Tongue (tissue), 2 donors: ENCODE results near the gene SPATA6. TPM values are rescaled to one million over a fixed set of nuclear protein-coding genes. Genes with fewer than 3 reads are reported as not detected.
"Not testable (repeated sequence)": the region's sequence is repeated elsewhere in the genome, so short reads cannot be mapped to it uniquely, and the experiment has no call there.

ENCODE experiments used
- DNase-seq: peaks from one replicate; pipeline ENCODE4 v3.0.0-alpha.2; 2015
- total RNA-seq: library from RNA; depleted of rRNA; stranded (reverse); fragments of >200 nt; gene quantifications from one replicate; pipeline ENCODE4 v1.2.3, GENCODE V29; 2014

The SPATA6 gene
- total RNA-seq, 1 donor from 2014 or later = 17.4 TPM

- peak; percentile 6 for DNase-seq
Measured at GRCh38 chr1:48462716-48463302, 9.2 kb downstream of the SPATA6 start.

GRCh38 chr1:48450505-48450904 is 21.5 kb downstream of the SPATA6 start:
- DNase-seq = no peak

GRCh38 chr1:48448932-48449331 is 23.1 kb downstream of the SPATA6 start:
- DNase-seq = no peak

GRCh38 chr1:48444186-48444585 is 27.8 kb downstream of the SPATA6 start:
- DNase-seq = not testable (repeated sequence)

GRCh38 chr1:48442864-48443619 is 29.0 kb downstream of the SPATA6 start:
- peak; percentile 11 for DNase-seq

DNA sequence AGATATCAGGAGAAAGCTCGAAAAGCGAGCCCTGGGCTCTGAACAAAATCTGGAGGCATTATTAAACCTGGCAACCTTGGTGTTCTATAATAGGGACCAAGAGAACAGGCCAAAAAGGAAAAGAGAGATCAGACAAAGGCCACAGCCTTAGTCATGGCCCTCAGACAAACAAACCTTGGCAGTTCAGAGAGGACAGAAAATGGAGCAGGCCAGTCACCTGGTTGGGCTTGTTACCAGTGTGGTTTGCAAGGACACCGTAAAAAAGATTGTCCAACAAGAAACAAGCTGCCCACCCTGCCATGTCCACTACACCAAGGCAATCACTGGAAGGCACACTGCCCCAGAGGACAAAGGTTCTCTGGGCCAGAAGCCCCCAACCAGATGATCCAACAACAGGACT is 31.2 kb downstream of the SPATA6 start:
- DNase-seq = not testable (repeated sequence)

DNA sequence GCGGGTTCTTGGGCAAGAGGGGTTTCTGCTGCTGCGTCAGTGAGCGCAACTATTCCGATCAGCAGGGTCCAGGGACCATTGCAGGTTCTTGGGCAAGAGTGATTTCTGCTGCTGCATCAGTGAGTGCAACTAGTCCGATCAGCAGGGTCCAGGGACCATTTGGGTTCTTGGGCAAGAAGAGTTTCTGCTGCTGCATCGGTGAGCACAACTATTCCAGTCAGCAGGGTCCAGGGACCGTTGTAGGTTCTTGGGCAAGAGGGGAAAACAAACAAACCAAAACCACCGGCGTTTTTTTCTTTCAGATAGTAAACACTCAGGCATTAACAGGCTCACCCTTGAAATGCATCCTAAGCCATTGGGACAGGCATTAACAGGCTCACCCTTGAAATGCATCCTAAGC is 32.6 kb downstream of the SPATA6 start:
- no peak for DNase-seq

- DNase-seq = not testable (repeated sequence)
Measured at GRCh38 chr1:48437379-48437778, 34.6 kb downstream of the SPATA6 start.

DNA sequence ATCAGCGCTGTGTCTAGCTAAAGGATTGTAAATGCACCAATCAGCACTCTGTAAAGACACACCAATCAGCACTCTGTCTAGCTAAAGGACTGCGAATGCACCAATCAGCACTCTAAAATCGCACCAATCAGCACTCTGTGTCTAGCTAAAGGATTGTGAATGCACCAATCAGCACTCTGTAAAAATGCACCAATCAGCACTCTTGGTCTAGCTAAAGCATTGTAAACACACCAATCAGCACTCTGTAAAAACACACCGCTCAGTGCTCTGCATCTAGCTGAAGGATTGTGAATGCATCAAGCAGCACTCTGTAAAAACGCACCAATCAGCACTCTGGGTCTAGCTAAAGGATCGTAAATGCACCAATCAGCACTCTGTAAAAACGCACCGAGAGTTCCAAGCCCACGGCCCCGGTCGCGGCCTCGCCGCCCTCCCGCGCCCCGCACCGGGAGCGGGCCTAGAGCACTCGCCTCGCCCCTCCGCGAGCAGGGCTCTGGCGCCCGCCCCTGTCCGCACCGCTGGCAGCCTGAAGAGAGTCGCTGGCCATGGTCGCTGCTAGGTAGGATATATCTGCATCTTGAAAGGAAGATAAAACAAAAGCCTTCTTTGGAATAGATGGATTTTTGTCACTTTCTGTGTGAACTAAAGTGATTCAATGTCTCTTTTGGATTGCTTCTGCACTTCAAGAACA is 36.5 kb downstream of the SPATA6 start:
- DNase-seq = not testable (repeated sequence)

DNA sequence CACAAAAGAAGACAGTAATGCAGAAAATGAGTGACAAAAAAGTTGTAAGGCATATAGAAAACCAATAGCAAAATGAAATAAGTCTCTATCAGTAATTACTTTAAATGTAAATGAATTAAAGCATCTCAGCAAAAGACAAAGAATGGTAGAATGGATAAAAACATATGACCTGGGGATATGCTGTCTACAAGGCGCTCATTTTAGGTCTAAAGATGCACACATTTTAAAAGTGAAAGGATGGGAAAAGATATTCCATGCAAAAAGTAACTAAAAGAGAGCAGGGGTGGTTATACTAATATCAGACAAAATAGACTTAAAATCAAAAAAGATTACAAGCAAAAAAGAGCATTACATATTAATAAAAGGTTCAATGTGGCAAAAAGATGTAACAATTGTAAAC is 41.2 kb downstream of the SPATA6 start:
- DNase-seq = no peak

GRCh38 chr1:48422009-48422408 is 50.0 kb downstream of the SPATA6 start:
- no peak for DNase-seq

GRCh38 chr1:48418742-48419141 is 53.3 kb downstream of the SPATA6 start:
- DNase-seq = no peak

- no peak for DNase-seq
Measured at GRCh38 chr1:48415050-48415449, 57.0 kb downstream of the SPATA6 start.

- DNase-seq = no peak
Measured at GRCh38 chr1:48414264-48414663, 57.7 kb downstream of the SPATA6 start.

DNA sequence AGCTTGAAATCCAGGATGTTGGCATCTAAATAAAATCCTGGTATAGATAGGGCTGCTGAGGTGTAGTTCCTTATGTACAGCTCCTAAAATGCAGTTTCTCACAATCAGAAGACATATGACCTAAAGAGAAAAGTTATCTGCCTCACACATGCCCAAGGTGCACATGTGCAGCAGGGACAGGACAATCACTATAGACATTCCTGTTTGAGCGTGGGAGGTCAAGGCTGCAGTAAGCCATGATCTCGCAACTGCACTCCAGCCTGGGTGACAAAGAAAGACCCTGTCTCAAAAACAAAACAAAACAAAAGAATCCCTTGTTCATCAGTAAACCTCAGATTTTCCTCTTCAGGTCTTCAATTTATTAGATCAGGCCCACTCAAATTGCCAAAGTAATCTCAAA is 66.1 kb downstream of the SPATA6 start:
- no peak for DNase-seq

DNA sequence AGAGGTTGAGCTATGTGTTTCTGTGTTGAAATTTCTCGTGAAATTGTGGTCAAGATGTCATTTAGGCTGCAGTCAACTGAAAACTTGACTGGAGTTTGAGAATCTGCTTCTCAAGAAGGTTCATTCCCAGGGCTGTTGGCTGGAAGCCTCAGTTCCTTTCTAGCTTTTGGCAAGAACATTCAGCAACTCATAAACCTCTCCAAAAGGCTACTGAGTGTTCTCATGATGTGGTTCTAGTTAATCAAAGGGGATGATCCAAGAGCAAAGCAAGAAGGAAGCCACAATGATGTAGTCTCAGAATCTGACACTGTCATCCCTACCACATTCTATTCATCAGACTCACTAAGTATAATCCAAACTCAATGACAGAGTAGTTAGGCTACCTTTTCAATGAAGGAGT is 66.6 kb downstream of the SPATA6 start:
- DNase-seq = no peak

DNA sequence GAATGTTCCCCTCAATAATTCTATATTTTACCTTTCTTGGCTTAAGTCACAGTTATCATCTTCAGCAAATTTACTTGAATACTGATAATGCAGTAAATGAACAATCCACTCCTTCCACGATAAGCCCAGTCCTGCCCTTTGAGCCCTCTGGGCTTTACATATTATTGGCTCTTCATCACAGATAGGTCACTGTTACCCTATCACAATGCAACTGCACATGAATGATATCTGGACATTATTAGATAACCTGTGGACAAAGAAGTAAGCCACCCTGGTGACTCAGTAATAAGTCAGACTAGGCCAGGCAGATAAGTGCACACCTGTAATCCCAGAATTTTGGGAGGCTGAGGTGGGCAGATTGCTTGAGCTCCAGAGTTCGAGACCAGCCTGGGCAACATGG is 69.4 kb downstream of the SPATA6 start:
- DNase-seq = no peak

DNA sequence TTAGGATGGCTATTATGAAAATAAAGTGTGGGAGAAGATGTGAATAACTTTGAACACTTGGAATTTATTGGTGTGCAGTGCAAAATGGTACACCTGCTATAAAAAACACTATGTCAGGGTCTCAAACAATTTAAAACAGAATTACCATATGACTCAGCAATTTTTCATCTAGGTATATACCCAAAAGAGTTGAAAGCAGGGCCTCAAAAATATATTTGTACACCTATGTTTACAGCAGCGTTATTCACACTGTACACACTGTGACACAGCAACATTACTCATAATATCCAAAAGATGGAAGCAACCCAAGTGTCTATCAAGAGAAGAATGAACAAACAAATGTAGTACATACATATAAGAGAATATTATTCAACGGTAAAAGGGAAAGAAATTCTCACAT is 75.8 kb downstream of the SPATA6 start:
- DNase-seq = no peak

GRCh38 chr1:48391926-48392325 is 80.1 kb downstream of the SPATA6 start:
- DNase-seq = no peak

- DNase-seq = no peak
Measured at GRCh38 chr1:48387409-48387808, 84.6 kb downstream of the SPATA6 start.

- no peak for DNase-seq
Measured at GRCh38 chr1:48374785-48375184, 97.2 kb downstream of the SPATA6 start.

DNA sequence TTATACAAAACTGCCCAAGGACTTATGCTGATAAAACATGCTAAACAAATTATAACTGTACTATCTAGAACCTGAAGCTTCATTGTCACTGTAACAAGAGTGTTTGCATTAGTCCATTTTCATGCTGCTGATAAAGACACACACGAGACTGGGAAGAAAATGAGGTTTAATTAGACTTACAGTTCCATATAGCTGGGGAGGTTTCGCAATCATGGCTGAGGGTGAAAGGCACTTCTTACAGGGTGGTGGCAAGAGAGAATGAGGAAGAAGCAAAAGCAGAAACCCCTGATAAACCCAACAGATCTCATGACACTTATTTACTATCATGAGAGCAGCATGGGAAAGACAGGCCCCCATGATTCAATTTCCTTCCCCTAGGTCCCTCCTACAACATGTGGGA is 100.4 kb downstream of the SPATA6 start:
- DNase-seq = no peak

GRCh38 chr1:48362901-48363300 is 109.1 kb downstream of the SPATA6 start:
- DNase-seq = no peak

DNA sequence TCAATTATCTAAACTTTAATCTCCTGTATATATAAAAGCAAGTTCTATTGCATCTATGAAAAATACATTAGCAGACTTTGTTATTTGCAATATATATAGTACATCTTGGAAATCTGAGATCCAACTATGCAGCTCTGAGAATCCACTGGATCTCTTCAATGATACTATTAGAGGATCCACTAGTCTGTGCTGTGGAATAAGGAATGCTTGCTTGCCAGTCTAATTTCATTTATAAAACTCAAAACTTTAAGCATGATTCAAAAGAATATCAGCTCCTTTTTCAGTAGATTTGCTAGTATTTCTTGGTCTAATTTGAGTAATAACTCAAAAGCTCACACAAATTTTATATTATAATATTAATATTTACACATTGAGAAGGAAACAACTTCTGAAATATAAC is 115.1 kb downstream of the SPATA6 start:
- peak; percentile 7 for DNase-seq
